Endothelial cell of umbilical vein (primary cell): Measurements from ENCODE around the gene CAMK2D. TPM values are rescaled to one million over a fixed set of nuclear protein-coding genes. Genes with fewer than 3 reads are reported as not detected.

Experiments used
- BruUV-seq: library from RNA; stranded (reverse); fragments of 400-500 nt; replicated peaks from 2 replicates; lab custom pipeline; 2021; lab: Mats Ljungman, UMichigan
- CTCF ChIA-PET: fragments of 300-600, 350-600 bp; sonication (Branson Sonifier 250); formaldehyde crosslinking; loops from one replicate; lab custom pipeline; 2021; ENCODE audit warnings: antibody characterized with exemption, inconsistent platforms; lab: Charles Lee
- POLR2A ChIA-PET: fragments of 300-600, 350-600 bp; sonication (Branson Sonifier 250); formaldehyde crosslinking; loops from one replicate; lab custom pipeline; 2021; ENCODE audit warnings: antibody characterized with exemption, inconsistent platforms; lab: Charles Lee
- DNase-seq: peaks from one replicate; pipeline ENCODE4 v3.0.0-alpha.2; 2011; ENCODE audit warnings: low read depth, low spot score
- FAIRE-seq: peaks from 2 replicates; lab custom pipeline; 2011; peaks lifted over from hg19 to GRCh38; lab: Jason Lieb, UNC
- H2AFZ ChIP-seq: 2 replicates; pipeline ENCODE4 v1.6.0; 2012; ENCODE audit warnings: low read depth, low read length, control low read depth, inconsistent platforms
- H3K27ac ChIP-seq: 2 replicates; pipeline ENCODE4 v1.5.1; 2011; ENCODE audit warnings: low read depth, mild to moderate bottlenecking, control low read depth, low read length, moderate library complexity; ENCODE audit not compliant: insufficient read depth
- H3K27me3 ChIP-seq, 2 experiments: 2 replicates each; pipeline versions ENCODE4 v1.6.0 to v1.6.1; 2011; ENCODE audit warnings: low read length in 2 of 2, mixed read lengths in 1 of 2; ENCODE audit not compliant: control insufficient read depth in 2 of 2, insufficient read depth in 2 of 2
- H3K36me3 ChIP-seq, 2 experiments: 2 replicates in 1 of 2; 3 replicates in 1 of 2; pipeline ENCODE4 v1.5.1; 2011; ENCODE audit warnings: low read length in 2 of 2, mild to moderate bottlenecking in 1 of 2, moderate library complexity in 1 of 2; ENCODE audit not compliant: control insufficient read depth in 2 of 2, insufficient read depth in 2 of 2; ENCODE audit errors: extremely low read depth in 1 of 2
- H3K4me1 ChIP-seq: 3 replicates; pipeline ENCODE4 v1.5.1; 2011; ENCODE audit warnings: mild to moderate bottlenecking, low read length; ENCODE audit not compliant: control insufficient read depth, insufficient read depth; ENCODE audit errors: extremely low read depth
- H3K4me2 ChIP-seq: 2 replicates; pipeline ENCODE4 v1.6.1; 2011; ENCODE audit warnings: low read length, control low read depth, mixed read lengths; ENCODE audit not compliant: insufficient read depth
- H3K4me3 ChIP-seq, 3 experiments: fragments of 200-600 bp in 1 of 3; sonication (generic), shearing (Covaris generic) in 1 of 3; replicated peaks in 1 of 3; 2 replicates each; pipeline ENCODE4 v1.5.1; 2011 to 2016; ENCODE audit warnings: control low read depth in 3 of 3, low read length in 3 of 3, mild to moderate bottlenecking in 2 of 3, inconsistent platforms in 1 of 3, low read depth in 1 of 3, moderate library complexity in 1 of 3; ENCODE audit not compliant: insufficient read depth in 1 of 3
- H3K79me2 ChIP-seq: 2 replicates; pipeline ENCODE4 v1.6.0; 2012; ENCODE audit warnings: low read length, inconsistent platforms; ENCODE audit not compliant: control insufficient read depth, insufficient read depth
- H3K9ac ChIP-seq: replicated peaks from 2 replicates; pipeline ENCODE3; 2011; ENCODE audit warnings: low read length, control low read depth; ENCODE audit not compliant: insufficient read depth; ENCODE audit errors: extremely low read depth
- H3K9me1 ChIP-seq: replicated peaks from 3 replicates; pipeline ENCODE4 v1.6.0; 2011; ENCODE audit warnings: mild to moderate bottlenecking, low read length; ENCODE audit not compliant: control insufficient read depth, insufficient read depth; ENCODE audit errors: extremely low read depth
- H3K9me3 ChIP-seq: replicated peaks from 2 replicates; pipeline ENCODE4 v1.5.1; 2012; ENCODE audit warnings: low read length, inconsistent platforms; ENCODE audit not compliant: control insufficient read depth, insufficient read depth
- H4K20me1 ChIP-seq: replicated peaks from 2 replicates; pipeline ENCODE3; 2011; ENCODE audit warnings: mild to moderate bottlenecking, low read length; ENCODE audit not compliant: control insufficient read depth, insufficient read depth; ENCODE audit errors: extremely low read depth
- CTCF ChIP-seq, 2 donors: IDR thresholded peaks; 1 replicate in 1 of 2; 2 replicates in 1 of 2; pipeline ENCODE4 v1.5.1; 2011; ENCODE audit warnings: low read length in 2 of 2, mild to moderate bottlenecking in 2 of 2, moderate library complexity in 2 of 2, control low read depth in 1 of 2, inconsistent platforms in 1 of 2, low read depth in 1 of 2; ENCODE audit not compliant: insufficient read depth in 1 of 2; ENCODE audit errors: extremely low read depth in 1 of 2
- EZH2 ChIP-seq: IDR thresholded peaks from 2 replicates; pipeline ENCODE4 v1.6.1; 2012; ENCODE audit warnings: borderline replicate concordance, low read depth, mild to moderate bottlenecking, moderate library complexity, low read length, inconsistent platforms; ENCODE audit not compliant: severe bottlenecking
- FOS ChIP-seq: IDR thresholded peaks from 2 replicates; pipeline ENCODE4 v1.6.1; 2011; ENCODE audit warnings: mild to moderate bottlenecking, low read length, moderate library complexity, borderline replicate concordance; ENCODE audit not compliant: insufficient read depth
- MAX ChIP-seq: IDR thresholded peaks from 2 replicates; pipeline ENCODE4 v1.6.1; 2011; ENCODE audit not compliant: insufficient read depth, insufficient read length
- POLR2A ChIP-seq: IDR thresholded peaks from 2 replicates; pipeline ENCODE4 v1.6.1; 2012; ENCODE audit warnings: low read depth, mild to moderate bottlenecking, control low read depth, low read length
- dilution Hi-C: fragments of 300-500 bp; cut with MboI; formaldehyde crosslinking; loops from one replicate; pipeline ENCODE4 v1.15.0; 2019; ENCODE audit warnings: low sequenced_read_pairs; ENCODE audit not compliant: extremely low pct_ligation_motif_present
- intact Hi-C: fragments of 100-400 bp; cut with micrococcal nuclease; formaldehyde crosslinking; loops from one replicate; pipeline ENCODE4 v1.10.0; 2022
- polyA plus RNA-seq, 4 experiments: library from polyadenylated mRNA; depleted of rRNA in 3 of 4; stranded (reverse) in 3 of 4; unstranded in 1 of 4; fragments of >200 nt; gene quantifications; 2 replicates each; pipeline versions ENCODE4 v1.2.1 to v1.2.3, GENCODE V29; 2011 to 2012; ENCODE audit warnings: missing spikeins in 1 of 4
- total RNA-seq: library from RNA; stranded (reverse); gene quantifications from 2 replicates; pipeline ENCODE4 v1.2.3, GENCODE V29; 2021

Gene CAMK2D
- total and polyA plus RNA-seq, 2 donors (not counting 3 experiments of a cell fraction or from before 2014, with no cell fraction given) = 10.4 to 30.7 TPM

GRCh38 chr4:113471146-113471860 lies 290.2 kb downstream of the CAMK2D start:
- Histone ChIP-seq H3K79me2 (no peaks in the 10 kb centered on the region), H3K4me1 (peaks cover 31% of the 10 kb centered on the region), H3K9me3 (no peaks in the 10 kb centered on the region), H3K4me3 (no peak overlapping the region), H3K27me3 (no peaks in the 10 kb centered on the region), H2AFZ (no peak overlapping the region), H3K9me1 (no peaks in the 10 kb centered on the region), H3K9ac (no peak overlapping the region), H3K36me3 (no peaks in the 10 kb centered on the region), H4K20me1 (no peaks in the 10 kb centered on the region), H3K4me2 (no peak overlapping the region), H3K27ac (no peak overlapping the region)
- no peak for DNase-seq
- ChIA-PET POLR2A (no interaction called here), CTCF (interaction anchor here (0.7 to 1.2 kb wide), 3 partner anchors 57 to 77 kb away, joined by 3 to 4 read pairs (median 4); no protein-coding TSS in a partner anchor)
- no peak for FAIRE-seq
- intact Hi-C loops (no loop called here), dilution Hi-C loops (no loop called here)
- no TSS peak for BruUV-seq
- TF ChIP-seq POLR2A = no peak
- no peak for TF ChIP-seq FOS
- TF ChIP-seq CTCF (IDR thresholded peaks at IDR 0.05; ENCODE audit: extremely low read depth in 1 of 2, insufficient read depth in 1 of 2, low read depth in 1 of 2, low read length in 2 of 2) = no peak
- TF ChIP-seq EZH2 = no peak
- no peak for TF ChIP-seq MAX
